Activated CD8-positive, alpha-beta memory T cell treated with anti-CD3 and anti-CD28 coated beads for 36 hours (primary cell): ENCODE measurements around the gene PRDM8. TPM values are rescaled to one million over a fixed set of nuclear protein-coding genes. Genes with fewer than 3 reads are reported as not detected.
"Not testable (repeated sequence)": the region's sequence is repeated elsewhere in the genome, so short reads cannot be mapped to it uniquely, and the experiment has no call there.

Source experiments
- CTCF ChIA-PET: fragments of 350-600 bp; sonication (Branson Sonifier 250); formaldehyde crosslinking; loops from one replicate; lab custom pipeline; 2021; ENCODE audit warnings: antibody characterized with exemption; lab: Charles Lee
- POLR2A ChIA-PET: fragments of 350-600 bp; sonication (Branson Sonifier 250); formaldehyde crosslinking; loops from one replicate; lab custom pipeline; 2021; ENCODE audit warnings: antibody characterized with exemption; lab: Charles Lee
- total RNA-seq, 2 experiments: library from RNA; stranded (reverse); gene quantifications; one replicate each; pipeline ENCODE4 v1.2.3, GENCODE V29; 2021

The PRDM8 gene
- total RNA-seq: 1 to 10 TPM; 7.1 to 7.2 TPM

DNA sequence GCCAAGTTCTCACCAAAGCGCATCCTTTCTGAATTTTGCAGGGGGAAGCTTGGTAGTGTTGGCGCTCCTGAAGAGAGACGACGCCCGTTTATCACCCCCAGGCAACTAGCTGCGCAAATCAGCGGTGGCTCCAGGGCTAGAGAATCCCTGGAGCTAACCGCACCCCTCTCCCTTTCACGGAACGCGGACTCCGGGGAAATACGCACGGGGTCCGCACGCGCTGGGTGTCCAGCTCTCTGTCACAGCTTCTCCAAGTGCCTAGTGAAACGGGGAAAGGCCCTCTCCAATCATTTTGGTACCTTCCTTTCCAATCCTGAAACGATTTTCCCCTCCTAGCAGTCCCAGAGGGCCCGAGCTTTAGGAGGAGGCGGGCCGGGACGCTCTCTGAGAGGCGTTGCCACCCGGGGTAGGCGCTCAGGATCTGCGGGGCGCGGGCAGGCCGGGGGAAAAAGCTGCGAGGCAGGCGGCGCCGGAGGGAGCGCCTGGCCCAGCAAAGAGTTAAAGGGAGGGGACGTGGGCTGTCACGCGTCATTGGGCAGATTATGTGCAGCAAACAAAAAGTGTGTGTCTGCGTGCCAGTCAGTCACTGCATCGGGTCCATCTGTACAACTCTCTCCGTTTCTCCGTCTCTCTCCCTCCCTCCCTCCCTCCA lies at the start of gene PRDM8:
PRDM8 (plus strand) TSS at position 582 of the 652 bp plus-strand sequence. CDS start 2,578 bp downstream, outside the sequence.
- CTCF ChIA-PET: interaction anchor here (0.7 kb wide), 1 partner anchor 12 kb away, joined by 3 read pairs; no protein-coding TSS in a partner anchor
- POLR2A ChIA-PET: interaction anchor here (0.5 to 1.0 kb wide), 2 partner anchors 12 to 383 kb away, joined by 3 read pairs; no protein-coding TSS in a partner anchor

DNA sequence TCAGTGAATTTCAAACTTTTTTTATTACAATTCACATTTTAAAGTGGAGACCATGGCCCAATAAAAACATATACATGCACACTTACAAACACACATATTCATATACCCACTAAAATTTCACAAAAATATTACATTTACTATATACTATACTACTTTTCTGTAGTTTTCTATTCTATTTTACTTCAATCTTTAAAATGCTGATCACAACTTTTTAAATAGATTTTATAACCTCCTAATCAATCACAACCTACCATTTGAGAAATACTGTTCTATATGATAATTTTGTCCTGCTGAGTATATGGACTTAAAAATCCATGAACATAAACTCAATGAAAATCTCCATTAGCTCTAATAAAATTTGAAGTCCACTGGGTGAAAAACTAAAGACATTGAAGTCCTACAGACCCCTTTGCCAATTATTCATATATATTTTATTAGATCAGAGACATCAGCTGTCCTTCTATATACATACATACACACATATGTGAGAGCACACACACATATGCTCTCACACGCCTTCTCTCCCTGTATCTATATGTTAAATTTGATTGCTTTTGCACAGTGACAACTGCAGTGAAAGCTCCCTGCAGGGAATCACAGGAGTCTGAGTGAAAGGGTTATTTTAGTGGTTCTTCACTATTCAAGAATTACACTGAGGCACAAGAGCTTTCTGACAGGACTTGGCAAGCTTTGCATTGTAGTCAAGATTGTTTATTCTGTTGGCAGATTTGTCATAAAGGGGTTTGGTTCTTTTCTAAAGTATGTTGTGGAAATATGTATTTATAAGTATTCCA lies 46.7 kb upstream of the PRDM8 start:
- CTCF ChIA-PET: interaction anchor here (0.8 kb wide), 1 partner anchor 10 kb away, joined by 3 read pairs; no protein-coding TSS in a partner anchor

DNA sequence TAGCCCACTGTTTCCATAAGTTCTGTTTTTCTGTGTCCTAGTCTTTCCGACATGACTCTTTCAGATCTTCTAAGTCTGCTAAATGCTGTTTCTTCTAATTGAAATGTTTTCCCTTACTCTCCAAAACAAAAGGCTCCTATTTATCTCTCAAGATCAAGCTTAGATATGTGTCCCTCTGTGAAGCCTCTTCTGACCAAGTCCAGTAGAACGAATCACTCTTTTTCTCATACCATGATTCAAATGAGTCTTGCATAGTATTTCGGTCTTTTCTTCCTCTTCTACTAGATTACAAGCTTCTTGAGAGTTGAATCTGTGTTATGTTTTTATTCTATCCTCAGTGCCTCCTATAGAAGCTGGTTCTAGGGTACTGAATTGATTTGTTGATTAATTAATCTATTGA lies 45.3 kb upstream of the PRDM8 start:
- ChIA-PET POLR2A (no interaction called here), CTCF (no interaction called here)

More for the DNA sequence above, 46.7 kb upstream of the PRDM8 start:
- POLR2A ChIA-PET: no interaction called here

DNA sequence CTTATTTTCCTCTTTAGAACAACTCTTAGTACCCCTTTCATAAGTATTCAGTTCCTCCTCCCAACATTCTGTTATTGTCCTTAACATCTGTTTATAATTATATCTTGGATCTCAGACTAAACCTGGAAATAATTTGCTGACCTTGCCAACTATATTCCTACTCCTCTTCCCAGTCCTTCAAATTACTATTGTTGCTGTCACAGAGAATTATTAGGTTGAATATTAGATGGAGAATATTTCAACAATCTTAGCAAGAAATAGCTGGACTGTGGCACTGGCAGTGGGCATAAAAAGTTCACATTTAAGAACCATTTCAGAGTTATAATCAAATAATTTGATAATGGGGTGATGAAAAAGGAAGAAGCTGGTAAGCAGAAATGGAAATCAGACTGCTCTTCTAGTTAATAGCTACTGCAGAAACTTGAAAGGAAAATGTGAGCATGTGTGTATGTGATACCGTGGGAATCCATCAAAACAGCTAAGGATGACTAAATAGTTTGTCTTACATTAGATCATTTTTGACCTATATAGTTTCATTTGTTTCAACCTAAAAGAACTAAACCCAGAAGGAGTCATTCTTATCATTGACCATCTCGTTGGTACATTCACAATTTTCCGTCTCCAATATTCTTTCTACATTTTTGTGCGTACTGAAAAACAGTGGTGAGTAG lies 43.3 kb upstream of the PRDM8 start:
- POLR2A ChIA-PET: interaction anchor here (0.7 to 1.1 kb wide), 2 partner anchors 29 to 82 kb away, joined by 3 read pairs; partner anchors contain the start of gene ANTXR2

DNA sequence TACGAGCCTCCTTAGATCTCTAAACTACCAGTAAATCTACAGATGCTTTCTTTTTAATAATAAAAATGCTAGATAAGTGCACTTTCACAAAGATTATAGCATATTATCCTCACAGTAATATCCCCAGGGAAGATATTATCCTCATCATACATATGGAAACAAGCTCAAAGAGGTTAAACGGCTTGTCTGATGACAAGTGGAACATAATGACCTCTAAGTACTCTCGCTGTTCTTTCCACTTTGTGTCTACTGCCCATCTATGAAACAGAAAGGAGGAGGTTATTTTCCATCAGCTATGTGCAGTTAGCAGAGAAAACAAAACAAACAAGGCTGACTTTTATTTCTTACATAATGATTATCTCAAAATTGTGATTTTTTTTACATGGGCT lies 42.8 kb upstream of the PRDM8 start:
- CTCF ChIA-PET: interaction anchor here (0.8 to 3.0 kb wide), 5 partner anchors 18 to 94 kb away, joined by 3 to 11 read pairs (median 5); no protein-coding TSS in a partner anchor
- POLR2A ChIA-PET: interaction anchor here (0.7 to 1.6 kb wide), 3 partner anchors 17 to 82 kb away, joined by 3 read pairs; partner anchors contain the start of gene ANTXR2

More for the DNA sequence above, 43.3 kb upstream of the PRDM8 start:
- CTCF ChIA-PET: interaction anchor here (0.8 to 3.0 kb wide), 5 partner anchors 18 to 94 kb away, joined by 3 to 11 read pairs (median 5); no protein-coding TSS in a partner anchor

DNA sequence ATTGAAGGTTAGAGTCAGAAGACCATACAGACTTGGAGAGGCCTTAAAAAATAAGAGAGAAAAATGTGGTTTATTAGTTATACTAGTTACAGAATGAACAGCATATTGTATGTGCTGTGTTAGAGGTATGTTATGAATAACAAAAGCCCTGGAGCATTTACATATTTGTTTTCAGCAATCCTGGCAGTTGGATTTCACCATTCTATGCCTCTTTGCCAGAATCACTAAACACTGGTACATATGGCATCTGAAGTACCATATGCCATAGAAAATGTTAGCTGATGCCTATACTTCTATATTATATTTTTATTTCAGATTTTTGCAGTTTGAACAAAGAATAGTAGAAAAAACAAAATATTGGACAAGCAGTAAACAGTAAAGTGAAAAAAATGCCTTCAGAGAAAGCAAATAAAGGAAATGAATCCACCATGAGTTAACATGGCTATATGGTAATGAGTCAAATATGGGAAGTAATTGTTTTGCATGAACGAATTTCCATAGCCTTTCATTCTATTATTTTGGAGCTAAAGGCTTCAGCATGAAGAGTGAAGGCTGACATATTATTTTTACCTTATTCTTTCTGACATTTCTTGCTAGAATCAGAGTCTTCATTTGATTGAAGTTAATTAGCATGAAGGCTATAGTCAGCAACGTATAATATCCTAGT lies 41.9 kb upstream of the PRDM8 start:
- ChIA-PET CTCF (interaction anchor here (1.3 to 3.0 kb wide), 3 partner anchors 17 to 47 kb away, joined by 3 to 11 read pairs (median 5); no protein-coding TSS in a partner anchor), POLR2A (interaction anchor here (1.6 kb wide), 1 partner anchor 16 kb away, joined by 3 read pairs; no protein-coding TSS in a partner anchor)

DNA sequence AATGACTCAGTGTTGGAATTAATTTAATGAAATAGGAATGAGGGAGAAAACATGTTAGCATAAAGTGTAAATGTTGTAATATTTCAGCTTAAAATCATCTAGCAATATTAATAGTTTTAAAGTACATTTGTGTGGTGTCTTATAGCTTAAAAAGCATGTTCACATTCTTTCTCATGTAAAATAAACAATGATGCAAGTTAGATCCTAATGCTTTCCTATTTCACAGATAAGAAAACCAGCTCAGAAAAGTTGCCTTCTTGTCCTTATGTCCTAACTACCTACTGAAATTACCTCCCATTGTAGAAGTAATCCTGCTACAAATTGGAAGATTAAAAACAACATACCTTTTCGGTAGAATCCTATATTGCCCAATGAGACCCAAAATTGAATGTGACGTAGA lies 40.9 kb upstream of the PRDM8 start:
- POLR2A ChIA-PET: no interaction called here
- CTCF ChIA-PET: interaction anchor here (3.0 kb wide), 1 partner anchor 16 kb away, joined by 11 read pairs; no protein-coding TSS in a partner anchor

DNA sequence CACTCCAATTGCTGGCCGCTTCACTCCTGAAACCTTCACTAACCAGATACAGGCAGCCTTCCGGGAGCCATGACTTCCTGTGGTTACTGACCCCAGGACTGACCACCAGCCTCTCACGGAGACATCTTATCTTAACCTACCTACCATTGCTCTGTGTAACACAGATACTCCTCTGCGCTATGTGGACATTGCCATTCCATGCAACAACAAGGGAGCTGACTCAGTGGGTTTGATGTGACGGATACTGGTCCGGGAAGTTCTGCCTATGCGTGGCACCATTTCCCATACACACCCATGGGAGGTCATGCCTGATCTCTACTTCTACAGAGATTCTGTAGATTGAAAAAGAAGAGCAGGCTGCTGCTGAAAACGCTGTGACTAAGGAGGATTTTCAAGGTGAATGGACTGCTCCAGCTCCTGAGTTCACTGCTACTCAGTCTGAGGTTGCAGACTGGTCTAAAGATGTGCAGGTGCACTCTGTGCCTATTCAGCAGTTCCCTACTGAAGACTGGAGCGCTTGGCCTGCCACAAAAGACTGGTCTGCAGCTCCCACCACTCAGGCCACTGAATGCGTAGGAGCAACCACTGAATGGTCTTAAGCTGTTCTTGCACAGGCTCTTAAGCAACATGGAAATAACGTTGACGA lies 35.8 kb upstream of the PRDM8 start:
- POLR2A ChIA-PET: no interaction called here
- CTCF ChIA-PET: interaction anchor here (1.3 kb wide), 1 partner anchor 23 kb away, joined by 3 read pairs; no protein-coding TSS in a partner anchor

DNA sequence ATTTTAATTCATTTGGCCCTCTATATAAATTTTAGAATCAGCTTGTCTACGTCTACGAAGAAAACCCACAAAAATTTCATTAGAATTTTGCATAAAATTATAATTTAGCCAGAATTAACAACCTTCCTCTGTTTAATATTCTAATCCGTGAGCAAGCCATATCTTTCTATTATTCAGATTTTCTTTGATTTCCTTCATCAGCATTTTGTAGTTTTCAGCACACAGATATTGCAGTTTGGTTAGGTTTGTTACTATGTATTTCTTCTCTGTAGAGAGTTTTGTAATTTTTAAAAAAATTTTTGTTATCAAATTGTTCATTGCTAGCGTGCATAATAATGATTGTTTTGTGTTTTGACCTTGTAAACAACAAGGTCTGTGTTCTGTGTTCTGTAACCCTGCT lies 34.9 kb upstream of the PRDM8 start:
- CTCF ChIA-PET: no interaction called here
- POLR2A ChIA-PET: no interaction called here

DNA sequence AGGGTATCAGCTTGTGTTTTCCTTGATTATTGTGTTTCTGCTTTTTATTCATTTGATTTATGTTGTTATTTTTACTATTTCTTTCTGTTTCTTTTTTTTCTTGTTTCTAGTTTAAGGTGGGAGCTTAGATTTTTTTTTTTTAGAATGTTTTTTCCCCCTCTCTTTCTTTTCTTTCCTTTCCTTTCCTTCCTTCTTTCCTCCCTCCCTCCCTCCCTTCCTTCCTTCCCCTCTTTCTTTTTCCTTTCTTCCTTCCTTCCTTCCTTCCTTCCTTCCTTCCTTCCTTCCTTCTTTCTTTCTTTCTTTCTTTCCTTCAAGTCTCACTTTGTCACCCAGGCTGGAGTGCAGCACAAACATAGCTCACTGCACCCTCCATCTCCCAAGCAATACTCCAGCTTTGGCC lies 31.4 kb upstream of the PRDM8 start:
- CTCF ChIA-PET: interaction anchor here (0.9 kb wide), 1 partner anchor 36 kb away, joined by 3 read pairs; no protein-coding TSS in a partner anchor

DNA sequence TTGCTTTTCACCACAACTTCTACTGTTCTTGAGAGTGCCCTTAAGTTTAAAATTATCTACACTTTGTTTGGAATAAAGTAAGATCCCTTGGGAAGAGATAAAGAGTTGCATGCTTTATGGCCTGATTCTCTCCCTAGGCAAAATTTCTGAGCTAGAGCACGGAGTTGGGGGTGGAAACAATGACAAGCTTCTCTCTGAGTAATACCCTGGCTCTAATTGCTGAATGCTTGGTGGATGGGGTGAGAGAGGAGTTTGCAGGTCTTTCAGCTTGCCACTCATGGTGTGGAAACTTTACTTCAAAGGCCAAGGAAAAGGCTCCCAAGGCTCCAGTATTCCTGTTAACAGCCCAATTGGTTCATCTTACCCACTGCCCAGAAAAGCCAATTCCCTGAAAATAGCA lies 26.1 kb upstream of the PRDM8 start:
- ChIA-PET POLR2A (interaction anchor here (1.1 kb wide), 1 partner anchor 16 kb away, joined by 3 read pairs; no protein-coding TSS in a partner anchor), CTCF (interaction anchor here (1.5 to 3.6 kb wide), 3 partner anchors 12 to 31 kb away, joined by 5 to 22 read pairs (median 11); no protein-coding TSS in a partner anchor)

More for the DNA sequence above, 31.4 kb upstream of the PRDM8 start:
- POLR2A ChIA-PET: no interaction called here

DNA sequence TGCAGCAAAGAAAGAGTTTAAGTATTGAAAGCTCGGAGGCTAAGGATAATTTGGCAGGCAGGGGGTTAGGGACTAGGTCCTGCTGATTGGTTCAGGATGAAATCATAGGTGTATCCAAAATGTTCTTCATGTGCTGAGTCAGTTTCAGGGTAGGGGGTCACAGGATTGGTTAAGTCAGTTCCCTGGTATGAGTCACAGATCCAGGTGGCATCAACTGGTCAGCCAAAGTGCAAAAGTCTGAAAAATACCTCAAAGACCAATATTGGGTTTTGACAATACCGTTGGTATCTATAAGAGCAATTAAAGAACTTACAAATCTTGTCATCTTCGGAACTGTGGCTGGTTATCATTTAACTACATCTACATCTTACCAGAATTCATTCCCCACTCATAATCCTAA lies 25.6 kb upstream of the PRDM8 start:
- CTCF ChIA-PET: interaction anchor here (0.8 to 3.6 kb wide), 5 partner anchors 11 to 32 kb away, joined by 3 to 22 read pairs (median 5); no protein-coding TSS in a partner anchor

DNA sequence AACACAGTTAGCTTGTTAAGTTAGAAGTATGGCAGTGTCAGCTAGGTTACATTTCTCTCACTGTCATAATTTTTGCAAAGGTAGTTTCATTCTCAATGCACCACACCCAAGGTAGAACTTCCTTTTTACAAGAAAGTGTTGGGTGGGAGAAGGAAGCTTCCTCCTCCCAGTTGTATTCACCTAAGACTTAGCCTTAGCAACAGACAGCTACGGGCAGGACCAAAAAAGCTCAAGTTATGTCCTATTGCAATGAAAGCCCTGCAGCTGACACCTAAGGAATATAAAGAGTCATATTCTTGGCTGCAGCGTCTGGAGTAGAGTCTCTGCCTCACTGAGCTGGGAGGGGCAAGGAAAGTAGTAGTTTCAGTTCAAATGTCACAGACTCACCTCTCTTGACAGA lies 25.1 kb upstream of the PRDM8 start:
- ChIA-PET CTCF (interaction anchor here (0.8 to 3.6 kb wide), 4 partner anchors 11 to 32 kb away, joined by 3 to 22 read pairs (median 7); no protein-coding TSS in a partner anchor), POLR2A (interaction anchor here (1.1 to 2.2 kb wide), 2 partner anchors 17 to 30 kb away, joined by 3 to 8 read pairs; no protein-coding TSS in a partner anchor)

More for the DNA sequence above, 25.6 kb upstream of the PRDM8 start:
- POLR2A ChIA-PET: interaction anchor here (1.1 to 2.2 kb wide), 2 partner anchors 16 to 31 kb away, joined by 3 to 8 read pairs; no protein-coding TSS in a partner anchor

DNA sequence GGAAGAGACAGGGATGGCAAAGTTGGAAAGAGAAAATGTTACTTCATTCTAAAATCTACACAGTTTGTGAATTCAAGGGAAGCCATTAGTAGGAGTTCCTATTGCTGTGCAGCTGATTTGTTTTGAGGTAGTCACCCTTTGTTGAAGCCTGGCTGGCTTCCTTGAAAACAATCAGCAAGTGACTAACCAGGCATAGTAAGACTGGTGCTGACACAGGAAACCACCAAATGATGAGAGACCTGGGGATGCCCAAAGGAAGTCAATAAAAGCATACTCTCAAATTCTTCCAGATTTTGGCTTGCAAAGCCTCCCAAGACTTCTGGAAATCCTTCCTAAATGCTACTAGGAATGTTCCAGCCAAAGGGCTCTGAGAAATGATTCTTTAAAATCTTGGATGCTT lies 23.9 kb upstream of the PRDM8 start:
- ChIA-PET CTCF (interaction anchor here (2.4 to 3.6 kb wide), 2 partner anchors 9 to 18 kb away, joined by 11 to 22 read pairs; no protein-coding TSS in a partner anchor), POLR2A (interaction anchor here (2.2 kb wide), 1 partner anchor 29 kb away, joined by 8 read pairs; no protein-coding TSS in a partner anchor)

DNA sequence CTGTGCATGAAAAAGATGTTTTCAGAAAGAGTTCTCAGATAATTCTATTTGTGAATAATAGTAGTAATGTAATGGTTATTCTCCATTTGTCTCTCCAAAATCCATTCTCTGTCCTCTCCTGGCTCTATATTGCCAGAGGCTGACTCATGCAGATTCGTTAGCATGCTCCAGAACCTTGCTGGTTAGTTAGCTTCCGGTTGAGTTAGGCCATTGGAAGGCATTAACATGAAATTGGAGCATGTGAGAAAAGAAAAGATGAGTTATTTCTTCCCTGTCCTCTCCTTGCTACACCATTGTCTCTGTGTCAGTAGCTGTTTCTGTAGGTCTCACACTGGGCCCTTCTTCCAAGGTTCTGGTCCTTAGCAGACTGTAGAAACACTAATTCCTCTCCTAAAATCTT lies 23.5 kb upstream of the PRDM8 start:
- ChIA-PET CTCF (interaction anchor here (3.6 kb wide), 1 partner anchor 9 kb away, joined by 22 read pairs; no protein-coding TSS in a partner anchor), POLR2A (interaction anchor here (2.2 kb wide), 1 partner anchor 29 kb away, joined by 8 read pairs; no protein-coding TSS in a partner anchor)

DNA sequence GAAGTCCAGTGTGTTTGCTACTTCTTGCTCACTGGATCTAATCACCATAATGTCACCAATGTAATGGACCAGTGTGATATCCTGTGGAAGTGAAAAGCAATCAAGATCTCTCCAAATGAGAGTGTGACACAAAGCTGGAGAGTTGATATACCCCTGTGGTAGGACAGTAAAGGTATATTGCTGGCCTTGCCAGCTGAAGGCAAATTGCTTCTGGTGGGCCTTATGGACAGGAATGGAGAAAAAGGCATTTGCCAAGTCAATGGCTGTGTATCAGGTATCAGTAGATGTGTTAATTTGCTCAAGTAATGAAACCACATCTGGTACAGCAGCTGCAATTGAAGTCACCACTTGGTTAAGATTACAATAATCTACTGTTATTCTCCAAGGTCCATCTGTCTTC lies 19.5 kb upstream of the PRDM8 start:
- POLR2A ChIA-PET, CTCF ChIA-PET: not testable (repeated sequence)

DNA sequence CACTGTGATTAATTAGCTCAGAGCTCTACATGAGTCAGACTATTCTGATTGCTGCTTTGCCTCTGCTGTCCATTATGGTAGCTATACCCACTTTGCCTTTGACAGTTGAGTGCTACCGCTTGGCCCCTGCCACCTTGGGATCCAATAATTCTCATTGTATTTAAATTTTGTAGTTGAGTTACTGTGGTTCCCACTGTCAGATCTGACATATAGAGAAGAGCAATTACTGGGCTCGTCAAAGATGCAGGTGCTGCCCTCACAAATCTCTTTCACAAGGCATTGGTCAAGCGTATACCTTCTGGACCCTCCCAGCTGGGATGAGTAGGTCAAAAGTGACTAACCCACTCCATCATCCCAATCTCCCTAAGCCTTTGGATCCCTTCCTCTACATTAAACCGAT lies 18.3 kb upstream of the PRDM8 start:
- ChIA-PET CTCF (no interaction called here), POLR2A (no interaction called here)
